ENCODE data around the gene CRYBG2.
A peak's percentile ranks its signal among the peaks of the same experiment; 100 is the strongest.

CRYBG2 gene

GRCh38 chr1:26372039-26372438 lies 18.1 kb upstream of the CRYBG2 start:
- DNase-seq (ENCODE audit: low read depth): peak; percentile 31

DNA sequence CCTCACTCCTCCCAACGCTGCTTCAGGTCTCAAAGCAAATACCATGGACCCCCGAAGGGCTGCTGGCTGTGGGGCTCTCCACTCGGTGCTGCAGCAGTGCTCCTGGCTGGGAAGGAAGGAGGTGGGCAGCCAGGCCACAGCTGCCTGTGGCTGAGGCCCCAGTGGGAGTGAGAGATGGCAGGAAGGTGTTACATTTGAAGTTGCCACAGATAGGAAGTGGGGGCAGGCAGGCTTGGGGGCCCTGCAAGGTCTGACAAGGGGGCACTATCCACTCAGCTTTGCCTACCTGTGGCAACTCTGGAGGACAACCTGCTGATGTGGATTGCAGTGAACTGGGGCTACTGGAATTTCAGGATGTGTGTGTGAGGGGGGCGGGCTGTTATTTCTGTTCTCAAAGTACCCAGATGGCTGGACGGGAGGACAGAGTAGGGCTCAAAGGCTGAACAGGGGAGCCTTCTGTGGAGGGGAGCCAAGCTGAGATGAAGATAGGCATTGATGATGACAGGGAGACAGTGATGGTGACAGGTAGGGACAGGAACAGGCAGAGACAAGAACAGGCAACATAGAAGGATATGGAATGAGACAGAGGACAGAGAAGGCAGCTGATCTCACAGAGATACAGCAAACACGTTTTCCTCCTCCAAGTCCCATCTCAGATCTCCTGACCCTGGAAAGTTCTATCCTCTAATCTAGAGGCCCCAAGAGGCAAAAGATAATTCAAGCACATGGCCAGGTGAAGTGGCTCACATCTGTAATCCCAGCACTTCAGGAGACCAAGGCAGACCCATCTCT lies 16.9 kb upstream of the CRYBG2 start:
- no peak for DNase-seq (ENCODE audit: low read depth)

DNA sequence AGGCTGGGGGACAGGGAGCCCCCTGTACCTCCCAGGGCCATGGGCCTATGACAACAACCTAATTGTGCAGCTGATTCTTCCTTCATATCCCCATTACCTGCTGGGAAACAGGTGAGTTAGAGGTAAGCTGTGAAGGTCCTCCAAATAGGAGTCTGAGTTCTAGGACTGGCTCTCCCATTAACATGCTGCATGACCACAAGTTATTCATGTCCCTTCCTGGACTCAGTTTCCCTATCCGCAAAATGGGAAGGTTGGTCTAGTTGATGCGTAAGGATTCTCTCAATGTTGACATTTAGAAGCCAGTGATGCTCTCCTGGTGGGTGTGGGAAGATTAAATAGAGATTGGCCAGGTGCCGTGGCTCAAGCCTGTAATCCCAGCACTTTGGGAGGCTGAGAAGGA lies 14.6 kb upstream of the CRYBG2 start:
- no peak for DNase-seq (ENCODE audit: low read depth)

DNA sequence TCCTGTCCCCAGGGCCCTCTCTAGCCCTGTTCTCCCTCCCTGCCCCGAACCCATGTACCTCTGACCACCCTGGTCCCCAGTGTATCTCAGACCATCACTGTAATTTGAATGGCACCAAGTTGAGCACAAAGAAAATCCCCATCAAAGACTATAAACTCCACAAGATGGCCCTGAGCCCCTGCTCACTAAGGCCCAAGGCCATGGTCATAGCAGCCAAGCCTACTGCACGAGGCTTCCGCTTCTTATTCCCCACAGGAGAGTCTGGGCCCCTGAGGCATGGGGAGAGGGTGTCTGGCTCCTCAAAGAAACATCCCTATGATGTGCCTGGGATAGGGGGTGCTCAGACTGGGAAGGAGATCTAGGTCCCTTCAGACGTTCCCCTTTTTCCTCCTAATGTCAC lies 14.1 kb upstream of the CRYBG2 start:
- no peak for DNase-seq (ENCODE audit: low read depth)

GRCh38 chr1:26367441-26367840 lies 13.5 kb upstream of the CRYBG2 start:
- DNase-seq (ENCODE audit: low read depth): no peak

DNA sequence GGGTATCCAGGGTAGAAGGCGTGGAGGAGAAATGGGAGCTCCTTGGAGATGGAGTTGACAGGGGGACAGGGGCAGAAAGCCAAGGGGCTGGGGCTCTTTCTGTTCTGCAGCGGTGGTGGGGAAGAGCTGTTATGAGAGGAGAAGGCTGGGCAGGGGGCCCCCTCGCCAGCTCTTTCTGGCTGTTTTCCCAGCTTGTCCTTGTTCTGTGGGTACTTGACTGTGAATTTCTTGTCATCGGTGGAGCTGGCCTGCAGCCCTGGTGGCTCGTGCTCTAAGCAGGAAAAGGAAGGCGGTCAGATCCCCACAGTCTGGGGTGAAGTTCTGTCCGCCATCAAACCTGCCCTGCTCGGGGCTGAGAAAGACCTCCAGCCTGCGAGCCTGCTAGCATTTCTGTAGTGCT lies 11.0 kb upstream of the CRYBG2 start:
- no peak for DNase-seq (ENCODE audit: low read depth)

- DNase-seq (ENCODE audit: low read depth): peak; percentile 69
These were observed 9.9 kb upstream of the CRYBG2 start for GRCh38 chr1:26363549-26364448.

DNA sequence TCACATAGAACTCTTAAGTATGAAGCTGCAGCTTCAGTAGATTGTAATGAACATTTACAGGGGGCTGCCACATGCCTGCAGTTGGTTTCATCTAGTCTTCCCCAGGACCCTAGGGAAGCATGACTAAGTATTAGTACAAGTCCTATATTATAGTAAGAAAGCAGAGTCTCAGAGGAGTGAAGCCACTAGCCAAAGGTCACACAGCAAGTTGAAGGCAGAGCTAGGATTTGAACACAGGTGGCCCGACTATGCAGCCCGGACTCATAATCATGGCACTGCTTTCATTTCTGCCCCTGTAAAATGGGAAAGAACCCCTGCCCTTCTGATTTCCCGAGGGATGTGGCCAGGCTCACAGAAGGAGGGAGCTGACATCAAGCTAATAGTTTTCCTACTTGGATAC lies 8.4 kb upstream of the CRYBG2 start:
- DNase-seq (ENCODE audit: low read depth): no peak

DNA sequence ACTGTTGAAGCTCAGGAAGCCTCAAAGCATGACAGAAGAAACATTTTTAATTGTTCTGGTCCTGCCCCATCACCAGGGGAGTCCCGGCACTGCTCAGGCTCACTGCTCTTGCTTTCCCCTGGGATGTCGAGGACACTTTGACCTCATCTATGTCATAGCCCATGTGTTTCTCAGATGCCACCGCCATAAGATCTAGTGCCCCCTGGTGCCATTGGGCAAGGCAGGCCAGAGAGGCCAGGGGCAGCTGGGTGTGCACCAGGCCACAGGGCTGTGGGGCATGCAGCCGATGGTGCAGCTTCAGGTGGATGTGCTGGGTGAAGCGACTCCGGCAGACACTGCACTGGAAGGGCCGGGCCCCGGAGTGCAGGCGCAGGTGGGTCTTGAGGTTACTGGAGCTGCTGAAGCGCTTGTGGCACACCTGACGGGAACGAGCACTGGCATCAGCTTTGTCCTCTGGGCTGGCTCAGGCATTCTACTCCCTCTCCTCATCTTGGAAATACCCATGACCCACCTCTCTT lies 7.7 kb upstream of the CRYBG2 start:
- no peak for DNase-seq (ENCODE audit: low read depth)

GRCh38 chr1:26360807-26361604 lies 7.1 kb upstream of the CRYBG2 start:
- no peak for DNase-seq (ENCODE audit: low read depth)

DNA sequence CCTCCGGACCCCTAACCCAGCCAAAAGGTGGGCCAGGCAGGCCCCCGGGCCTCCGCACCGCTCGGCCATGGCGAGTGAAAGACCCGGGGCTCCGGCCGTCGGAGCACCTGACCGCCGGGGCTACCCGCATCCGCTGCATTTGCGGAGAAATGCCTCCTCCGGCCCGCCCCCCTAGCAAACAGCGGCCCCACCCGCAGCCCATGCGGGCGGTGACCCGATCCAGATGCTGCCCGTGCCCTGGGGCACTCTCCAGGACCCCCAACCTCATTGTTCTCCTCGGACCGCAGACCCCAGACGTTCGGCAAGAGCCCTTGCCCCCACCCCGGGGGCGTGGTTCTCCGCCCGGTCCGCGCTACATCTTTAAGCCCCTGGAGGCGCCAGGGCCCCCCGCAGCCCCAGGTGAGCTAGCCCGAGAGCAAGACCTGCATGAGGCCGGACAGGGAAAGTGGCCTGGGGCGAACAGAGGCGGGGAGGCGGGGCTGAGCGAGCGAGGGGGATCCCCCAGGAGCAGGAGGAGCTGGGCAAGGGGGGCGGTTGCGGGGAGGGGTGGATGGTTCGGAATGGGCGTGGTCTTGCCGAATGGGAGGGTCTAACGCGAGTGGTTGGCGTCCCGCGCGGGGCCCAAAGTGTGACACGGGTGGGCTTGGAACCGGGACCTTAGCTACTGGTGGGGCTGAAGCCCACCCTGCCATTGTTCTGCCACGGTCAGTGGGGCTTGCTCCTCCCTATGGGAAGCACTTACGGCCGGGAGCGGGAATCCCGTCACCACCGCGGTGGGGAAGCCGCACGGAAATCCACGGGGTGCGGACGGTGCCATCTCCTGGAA lies 6.3 kb upstream of the CRYBG2 start:
- no peak for DNase-seq (ENCODE audit: low read depth)

- DNase-seq (ENCODE audit: low read depth): no peak
These were observed 4.8 kb upstream of the CRYBG2 start for GRCh38 chr1:26358411-26359384.

- DNase-seq (ENCODE audit: low read depth): no peak
These were observed 3.2 kb upstream of the CRYBG2 start for GRCh38 chr1:26357121-26357602.

GRCh38 chr1:26356106-26356505 lies 2.2 kb upstream of the CRYBG2 start:
- DNase-seq (ENCODE audit: low read depth): no peak

GRCh38 chr1:26354972-26355371 lies 1.0 kb upstream of the CRYBG2 start:
- DNase-seq (ENCODE audit: low read depth): no peak

DNA sequence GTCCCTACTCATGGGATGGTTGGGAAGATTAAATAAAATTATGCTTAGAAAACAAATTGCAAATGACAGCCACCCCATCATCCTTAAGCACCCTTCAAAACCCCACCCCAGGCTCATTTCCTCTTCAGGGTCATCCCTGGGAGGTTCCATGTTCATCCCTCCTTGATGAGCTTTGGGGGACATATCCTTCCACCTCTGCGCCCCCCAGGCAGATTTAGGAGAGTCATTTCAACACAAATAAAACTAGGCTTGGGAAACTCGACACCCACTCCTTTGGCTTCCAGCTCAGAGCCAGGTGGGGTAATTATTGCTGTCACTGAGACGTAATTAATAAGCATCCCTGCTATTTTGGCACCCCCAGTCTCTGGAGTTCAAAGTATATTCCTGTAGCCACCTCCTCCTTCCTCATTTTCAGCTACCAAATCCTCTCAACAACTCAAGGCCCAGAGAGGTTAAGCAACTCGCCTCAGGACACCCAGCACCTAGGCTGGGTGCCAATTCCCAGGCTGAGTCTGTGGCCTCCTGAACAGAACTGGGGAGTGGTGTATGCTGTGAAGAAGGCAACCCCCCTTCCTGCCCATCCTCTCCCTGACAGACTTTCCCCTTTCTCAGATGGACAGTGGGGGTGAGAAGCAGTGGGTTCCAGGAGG lies 595 bp downstream of the CRYBG2 start:
- no peak for DNase-seq (ENCODE audit: low read depth)

DNA sequence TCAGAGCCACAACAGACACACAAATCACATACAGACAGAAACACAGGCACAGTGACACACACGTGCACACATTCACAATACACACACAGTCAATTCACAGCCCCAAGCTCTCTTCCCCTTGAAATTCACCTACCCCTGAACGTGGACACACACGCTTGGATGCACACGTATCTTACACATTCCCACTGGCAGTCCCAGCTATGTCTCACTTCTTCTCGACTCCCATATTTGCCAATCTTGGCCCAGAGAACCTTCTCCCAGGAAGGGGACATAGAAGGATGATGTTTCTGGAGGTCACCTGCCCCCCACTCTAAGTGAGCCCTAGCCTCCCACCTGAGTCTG lies 1.6 kb downstream of the CRYBG2 start:
- DNase-seq (ENCODE audit: low read depth): no peak

- DNase-seq (ENCODE audit: low read depth): peak; percentile 74
These were observed 2.2 kb downstream of the CRYBG2 start for GRCh38 chr1:26351590-26352337.

Measured in iris pigment epithelial cell (primary cell).